ENCODE data around the gene NDUFA9.

The NDUFA9 gene

DNA sequence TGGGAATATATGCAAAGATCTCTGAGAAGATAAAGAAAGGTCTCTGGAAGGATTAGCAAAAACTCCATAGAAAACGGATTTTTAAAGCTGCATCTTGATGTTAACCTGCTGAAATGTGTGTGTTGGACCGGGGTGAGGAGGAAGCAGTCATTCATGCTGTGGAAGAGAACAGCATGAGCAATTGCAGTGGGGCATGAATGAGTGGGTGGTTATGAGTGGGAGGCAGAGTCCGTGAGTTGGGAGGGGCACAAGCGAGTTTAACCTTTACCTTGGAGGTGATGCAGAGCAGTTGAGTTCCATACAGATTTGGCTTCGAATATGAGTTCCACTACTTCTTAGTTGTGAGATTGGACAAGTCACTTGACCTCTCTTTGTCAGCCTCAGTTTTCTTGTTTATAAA lies 41.8 kb downstream of the NDUFA9 start:
- no peak for DNase-seq (ENCODE audit: low read depth in 2 of 2)

All from stimulated activated CD8-positive, alpha-beta memory T cell treated with anti-CD3 and anti-CD28 coated beads, Interleukin-15, amount 100 ng/mL, for 4 hours (primary cell).